Neural cell (in vitro differentiated cells): ENCODE results near the gene GNL1. TPM values are rescaled to one million over a fixed set of nuclear protein-coding genes. Genes with fewer than 3 reads are reported as not detected.
A peak's percentile ranks its signal among the peaks of the same experiment; 100 is the strongest.

Experiments
- H2AFZ ChIP-seq: fragments of 200-600, 300-800 bp; sonication (generic), shearing (Covaris generic); 2 replicates; pipeline ENCODE4 v1.6.0; 2014; ENCODE audit warnings: low read depth, mild to moderate bottlenecking, antibody characterized with exemption, low read length, moderate library complexity
- H3F3A ChIP-seq: fragments of 200-600 bp; shearing (Covaris generic); 2 replicates; pipeline ENCODE4 v1.6.1; 2016; ENCODE audit warnings: mild to moderate bottlenecking, moderate library complexity, mixed read lengths, antibody characterized with exemption, low read length; ENCODE audit not compliant: insufficient read depth, poor library complexity, severe bottlenecking
- H3K27ac ChIP-seq: fragments of 200-600, 300-800 bp; sonication (generic), shearing (Covaris generic); 2 replicates; pipeline ENCODE4 v1.5.1; 2014; ENCODE audit warnings: mild to moderate bottlenecking, low read length, moderate library complexity
- H3K27me3 ChIP-seq: fragments of 300-800, 200-600 bp; sonication (generic), shearing (Covaris generic); 2 replicates; pipeline ENCODE4 v1.6.0; 2014; ENCODE audit warnings: mild to moderate bottlenecking, low read depth, low read length, moderate library complexity; ENCODE audit not compliant: insufficient read depth
- H3K36me3 ChIP-seq: fragments of 300-800, 200-600 bp; sonication (generic), shearing (Covaris generic); 2 replicates; pipeline ENCODE4 v1.5.1; 2014; ENCODE audit warnings: mild to moderate bottlenecking, antibody characterized with exemption, low read length, moderate library complexity; ENCODE audit not compliant: insufficient read depth
- H3K4me2 ChIP-seq: fragments of 300-800, 200-600 bp; sonication (generic), shearing (Covaris generic); 2 replicates; pipeline ENCODE4 v1.6.0; 2014; ENCODE audit warnings: mild to moderate bottlenecking, low read length
- H3K4me3 ChIP-seq: fragments of 300-800, 200-600 bp; sonication (generic), shearing (Covaris generic); 2 replicates; pipeline ENCODE4 v1.5.1; 2014; ENCODE audit warnings: mild to moderate bottlenecking, low read length, moderate library complexity
- H3K79me2 ChIP-seq: fragments of 200-600 bp; shearing (Covaris generic); replicated peaks from 2 replicates; pipeline ENCODE4 v1.6.0; 2014; ENCODE audit warnings: mild to moderate bottlenecking, low read length, moderate library complexity; ENCODE audit not compliant: insufficient read depth
- H3K9ac ChIP-seq: fragments of 300-800, 200-600 bp; sonication (generic), shearing (Covaris generic); 2 replicates; pipeline ENCODE4 v1.6.1; 2016; ENCODE audit warnings: mild to moderate bottlenecking, low read length, mixed read lengths
- H3K9me2 ChIP-seq: fragments of 200-600 bp; shearing (Covaris generic); 2 replicates; pipeline ENCODE4 v1.6.1; 2016; ENCODE audit warnings: mild to moderate bottlenecking, low read length, mixed read lengths; ENCODE audit not compliant: insufficient read depth
- H3K9me3 ChIP-seq: fragments of 200-600, 300-800 bp; sonication (generic), shearing (Covaris generic); 2 replicates; pipeline ENCODE4 v1.6.1; 2016; ENCODE audit warnings: mild to moderate bottlenecking, mixed run types, low read length, moderate library complexity, mixed read lengths
- H4K20me1 ChIP-seq: fragments of 200-600 bp; shearing (Covaris generic); 2 replicates; pipeline ENCODE4 v1.6.1; 2016; ENCODE audit warnings: mild to moderate bottlenecking, mixed run types; ENCODE audit not compliant: insufficient read depth
- CTCF ChIP-seq: fragments of 450-650 bp; IDR thresholded peaks from 2 replicates; pipeline ENCODE4 v1.5.1; 2014; ENCODE audit warnings: antibody characterized with exemption, mild to moderate bottlenecking, moderate library complexity; ENCODE audit not compliant: poor library complexity, severe bottlenecking
- EP300 ChIP-seq: fragments of 450-650 bp; conservative IDR thresholded peaks from 2 replicates; pipeline ENCODE4 v1.6.1; 2014; ENCODE audit warnings: antibody characterized with exemption, mild to moderate bottlenecking, moderate library complexity; ENCODE audit not compliant: poor library complexity, severe bottlenecking
- EZH2 ChIP-seq: fragments of 200-600, 300-800 bp; shearing (Covaris generic), sonication (generic); IDR thresholded peaks from 2 replicates; pipeline ENCODE4 v1.6.1; 2014; ENCODE audit warnings: antibody characterized with exemption, low read length, borderline replicate concordance, mild to moderate bottlenecking; ENCODE audit not compliant: insufficient read depth, poor library complexity, severe bottlenecking
- MXI1 ChIP-seq: fragments of 450-650 bp; conservative IDR thresholded peaks from 2 replicates; pipeline ENCODE4 v1.6.1; 2014; ENCODE audit warnings: antibody characterized with exemption, mild to moderate bottlenecking; ENCODE audit not compliant: poor library complexity, severe bottlenecking
- POLR2AphosphoS5 ChIP-seq: IDR thresholded peaks from 2 replicates; pipeline ENCODE4 v1.6.1; 2012
- RAD21 ChIP-seq: fragments of 450-650 bp; conservative IDR thresholded peaks from 2 replicates; pipeline ENCODE4 v1.6.1; 2014; ENCODE audit warnings: antibody characterized with exemption, mild to moderate bottlenecking, moderate library complexity
- REST ChIP-seq: IDR thresholded peaks from 2 replicates; pipeline ENCODE4 v1.6.1; 2012; ENCODE audit warnings: borderline replicate concordance
- SMC3 ChIP-seq: fragments of 450-650 bp; conservative IDR thresholded peaks from 2 replicates; pipeline ENCODE4 v1.6.1; 2014; ENCODE audit warnings: antibody characterized with exemption, mild to moderate bottlenecking, moderate library complexity; ENCODE audit not compliant: poor library complexity
- TAF1 ChIP-seq: IDR thresholded peaks from 2 replicates; pipeline ENCODE4 v1.6.1; 2012; ENCODE audit warnings: low read depth
- polyA plus RNA-seq: library from polyadenylated mRNA; depleted of rRNA; stranded (reverse); fragments of >200 nt; gene quantifications from 2 replicates; pipeline ENCODE4 v1.2.3, GENCODE V29; 2014

The GNL1 gene
- polyA plus RNA-seq, 1 donor from 2014 or later: 38.9 TPM

GRCh38 chr6:30557683-30557981 lies 1.3 kb upstream of the GNL1 start:
- no peaks in the 10 kb centered on the region for H3K9me3 ChIP-seq
- peak overlapping the region; percentile 99 for H3K27ac ChIP-seq
- no peaks in the 10 kb centered on the region for H3F3A ChIP-seq
- peak overlapping the region; percentile 92 for H3K4me2 ChIP-seq
- peak overlapping the region; percentile 99 for H3K4me3 ChIP-seq
- H4K20me1 ChIP-seq: no peaks in the 10 kb centered on the region
- H3K27me3 ChIP-seq: no peaks in the 10 kb centered on the region
- no peak for TF ChIP-seq RAD21
- no peak for TF ChIP-seq EZH2
- no peak for TF ChIP-seq EP300
- TF ChIP-seq SMC3: no peak
- no peak for TF ChIP-seq CTCF
- no peak for TF ChIP-seq POLR2AphosphoS5
- TF ChIP-seq REST: no peak
- no peak for TF ChIP-seq MXI1
- no peak for TF ChIP-seq TAF1
- H3K9me2 ChIP-seq: no peaks in the 10 kb centered on the region
- peak overlapping the region; percentile 97 for H3K9ac ChIP-seq
- peaks cover 12% of the 10 kb centered on the region for H3K36me3 ChIP-seq
- H3K79me2 ChIP-seq: peaks cover 29% of the 10 kb centered on the region
- peak overlapping the region; percentile 75 for H2AFZ ChIP-seq

GRCh38 chr6:30556906-30557682 lies 805 bp upstream of the GNL1 start, which contains the start of gene PRR3:
TSS of gene PRR3 (plus strand) at chr6:30557295. CDS start at chr6:30557345, 50 bp downstream.
- Histone ChIP-seq H2AFZ (peak within 1 kb of the TSS; percentile 88), H4K20me1 (no peaks in the 10 kb centered on the region), H3K9me2 (no peaks in the 10 kb centered on the region), H3K4me2 (peak within 1 kb of the TSS; percentile 92), H3K9ac (peak within 1 kb of the TSS; percentile 97), H3K79me2 (peaks cover 29% of the 10 kb centered on the region), H3K36me3 (peaks cover 8% of the 10 kb centered on the region), H3F3A (no peaks in the 10 kb centered on the region), H3K27ac (peak within 1 kb of the TSS; percentile 99), H3K27me3 (no peaks in the 10 kb centered on the region), H3K9me3 (no peaks in the 10 kb centered on the region), H3K4me3 (peak within 1 kb of the TSS; percentile 99)
- peak; percentile 75 for TF ChIP-seq EP300
- peak; percentile 5 for TF ChIP-seq CTCF
- TF ChIP-seq MXI1: peak; percentile 95
- TF ChIP-seq TAF1: peak; percentile 83
- peak; percentile 82 for TF ChIP-seq REST
- peak; percentile 13 for TF ChIP-seq RAD21
- no peak for TF ChIP-seq EZH2
- peak; percentile 43 for TF ChIP-seq SMC3
- peak; percentile 98 for TF ChIP-seq POLR2AphosphoS5
